EL (cell line): ENCODE measurements around the gene BATF.

Experiments
- DNase-seq: peaks from one replicate; pipeline ENCODE4 v3.0.0-alpha.2; 2016

The BATF gene

GRCh38 chr14:75501080-75501479 lies 21.2 kb upstream of the BATF start:
- no peak for DNase-seq

- DNase-seq, result no peak
Measured at GRCh38 chr14:75504411-75504810, 17.9 kb upstream of the BATF start.

- DNase-seq, result no peak
Measured at GRCh38 chr14:75506930-75507329, 15.3 kb upstream of the BATF start.

GRCh38 chr14:75510547-75510946 lies 11.7 kb upstream of the BATF start:
- no peak for DNase-seq

- DNase-seq, result no peak
Measured at GRCh38 chr14:75511201-75511600, 11.1 kb upstream of the BATF start.

GRCh38 chr14:75513911-75514672 lies 8.2 kb upstream of the BATF start:
- DNase-seq, result no peak

GRCh38 chr14:75514673-75515628 lies 7.3 kb upstream of the BATF start:
- DNase-seq, result peak; percentile 13

- DNase-seq, result no peak
Measured at GRCh38 chr14:75515629-75515996, 6.7 kb upstream of the BATF start.

GRCh38 chr14:75518625-75519024 lies 3.6 kb upstream of the BATF start:
- DNase-seq, result no peak

- DNase-seq, result no peak
Measured at GRCh38 chr14:75519394-75519793, 2.9 kb upstream of the BATF start.

- peak; percentile 50 for DNase-seq
Measured at GRCh38 chr14:75519826-75520728, 2.2 kb upstream of the BATF start.

- no peak for DNase-seq
Measured at GRCh38 chr14:75520852-75521251, 1.4 kb upstream of the BATF start.

- DNase-seq, result no peak
Measured at GRCh38 chr14:75521415-75522199, 662 bp upstream of the BATF start.

- no peak for DNase-seq
Measured at GRCh38 chr14:75522983-75523318, 682 bp downstream of the BATF start.

GRCh38 chr14:75523771-75524171 lies 1.5 kb downstream of the BATF start:
- peak; percentile 57 for DNase-seq

- no peak for DNase-seq
Measured at GRCh38 chr14:75525969-75526368, 3.7 kb downstream of the BATF start.

- no peak for DNase-seq
Measured at GRCh38 chr14:75527449-75528163, 5.3 kb downstream of the BATF start.

GRCh38 chr14:75531256-75531655 lies 9.0 kb downstream of the BATF start:
- no peak for DNase-seq

- peak; percentile 37 for DNase-seq
Measured at GRCh38 chr14:75531660-75532317, 9.5 kb downstream of the BATF start.

GRCh38 chr14:75533791-75534555 lies 11.7 kb downstream of the BATF start:
- no peak for DNase-seq
